HG03159 (cell line): ENCODE data around the gene RCAN3.
"Not testable (repeated sequence)": the region's sequence is repeated elsewhere in the genome, so short reads cannot be mapped to it uniquely, and the experiment has no call there.

Source experiments
- ATAC-seq: cut with Tn5 transposase; IDR thresholded peaks from one replicate; pipeline ENCODE4 v1.9.1; 2021; ENCODE audit warnings: mild to moderate bottlenecking, moderate library complexity; ENCODE audit not compliant: unreplicated experiment

Gene RCAN3

DNA sequence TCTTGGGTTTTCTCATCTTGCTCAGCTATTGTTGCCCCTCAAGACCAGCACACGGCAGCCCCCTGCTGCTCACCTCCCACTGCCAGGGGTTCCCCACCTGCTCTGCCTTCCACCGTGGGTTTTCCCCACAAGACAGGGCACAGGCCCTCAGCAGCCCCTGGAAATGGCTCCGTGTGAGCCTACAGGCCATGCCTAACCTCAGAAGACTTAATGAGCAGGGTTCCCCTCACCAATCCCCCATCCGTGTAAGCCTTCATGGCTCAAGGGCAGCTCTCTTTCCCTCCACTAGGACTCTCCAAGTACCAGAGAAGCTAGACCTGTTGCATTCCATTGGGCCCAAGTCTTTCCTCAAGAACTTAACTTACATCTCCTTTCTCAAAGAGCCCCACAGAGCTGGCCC lies 18.4 kb upstream of the RCAN3 start:
- no peak for ATAC-seq

DNA sequence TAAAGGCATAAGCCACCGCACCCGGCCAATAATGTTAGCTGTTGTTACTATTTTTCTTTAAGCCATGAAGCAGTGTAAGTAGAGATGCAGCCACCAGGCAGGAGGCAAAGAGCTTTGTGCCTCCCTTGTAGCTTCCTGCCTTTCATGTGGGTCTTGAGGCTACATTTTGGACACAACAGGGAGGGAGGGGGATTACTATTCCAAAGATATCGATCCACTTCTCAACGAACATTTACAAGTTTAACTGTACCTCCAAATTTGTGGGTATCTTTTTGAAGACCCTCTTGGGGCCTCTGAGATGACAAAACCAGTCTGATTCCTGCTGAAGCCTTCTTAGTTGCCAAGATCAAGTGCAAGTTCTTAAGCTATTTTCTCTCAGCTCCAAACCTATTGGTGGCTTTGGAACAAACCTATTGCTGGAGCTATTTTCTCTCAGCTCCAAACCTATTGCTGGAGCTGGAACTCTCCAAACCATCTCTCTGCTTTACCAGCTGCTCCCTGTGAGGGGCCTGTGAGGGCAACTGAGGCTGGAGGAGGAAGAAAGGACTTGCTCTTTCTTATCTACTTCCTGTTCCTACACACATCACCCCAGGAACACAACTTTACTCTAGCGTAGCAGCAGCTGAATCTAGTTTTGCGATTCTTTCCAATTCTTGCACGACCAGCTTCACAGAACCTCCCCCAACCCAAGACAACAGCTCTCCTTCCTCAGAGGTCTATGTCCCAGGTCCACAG lies 16.1 kb upstream of the RCAN3 start:
- ATAC-seq: no peak

GRCh38 chr1:24487455-24487854 lies 15.2 kb upstream of the RCAN3 start:
- no peak for ATAC-seq

- not testable (repeated sequence) for ATAC-seq
Observed at GRCh38 chr1:24488159-24488558, 14.5 kb upstream of the RCAN3 start.

GRCh38 chr1:24489674-24490073 lies 13.0 kb upstream of the RCAN3 start:
- no peak for ATAC-seq

- ATAC-seq: no peak
Observed at GRCh38 chr1:24490101-24490781, 12.4 kb upstream of the RCAN3 start.

- no peak for ATAC-seq
Observed at GRCh38 chr1:24491577-24492360, 10.9 kb upstream of the RCAN3 start.

GRCh38 chr1:24492935-24493334 lies 9.7 kb upstream of the RCAN3 start:
- ATAC-seq: not testable (repeated sequence)

GRCh38 chr1:24493785-24494184 lies 8.9 kb upstream of the RCAN3 start:
- ATAC-seq: no peak

GRCh38 chr1:24498589-24498988 lies 4.0 kb upstream of the RCAN3 start:
- no peak for ATAC-seq

- ATAC-seq: no peak
Observed at GRCh38 chr1:24500448-24501048, 2.1 kb upstream of the RCAN3 start.

DNA sequence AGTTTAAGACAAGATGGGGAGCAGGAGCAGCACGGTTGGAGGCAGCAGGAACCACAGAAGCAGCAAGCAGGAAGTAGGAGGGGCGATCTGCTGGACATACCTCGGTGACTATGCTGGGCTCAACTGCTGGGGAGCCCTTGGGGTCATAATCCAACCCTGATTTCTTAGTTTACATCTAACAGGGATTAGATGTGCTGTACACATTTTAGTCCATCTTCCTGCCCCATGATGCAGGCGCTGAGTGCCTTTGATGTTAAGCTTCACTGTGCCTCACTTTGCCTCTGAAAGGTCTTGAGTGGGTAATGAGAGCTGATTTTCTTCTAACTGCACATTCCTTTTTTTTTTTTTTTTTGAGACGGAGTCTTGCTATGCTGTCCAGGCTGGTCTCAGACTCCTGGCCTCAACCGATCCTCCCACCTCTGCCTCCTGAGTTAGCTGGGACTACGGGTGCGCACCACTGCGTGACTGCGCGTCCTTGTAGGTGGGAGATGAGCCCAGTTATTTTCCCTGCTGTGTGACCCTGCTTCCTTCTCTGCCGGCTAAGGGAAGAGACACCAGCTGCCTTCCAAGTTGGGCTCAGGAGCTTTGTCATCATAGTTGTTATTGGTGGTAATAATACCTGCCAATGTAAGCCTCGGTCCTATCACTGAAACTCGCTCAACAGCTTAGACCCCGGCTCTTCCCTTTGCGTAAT lies 1.1 kb upstream of the RCAN3 start:
- no peak for ATAC-seq

GRCh38 chr1:24502065-24502708 lies 449 bp upstream of the RCAN3 start:
- ATAC-seq: no peak

- no peak for ATAC-seq
Observed at GRCh38 chr1:24503059-24503751, 569 bp downstream of the RCAN3 start.

DNA sequence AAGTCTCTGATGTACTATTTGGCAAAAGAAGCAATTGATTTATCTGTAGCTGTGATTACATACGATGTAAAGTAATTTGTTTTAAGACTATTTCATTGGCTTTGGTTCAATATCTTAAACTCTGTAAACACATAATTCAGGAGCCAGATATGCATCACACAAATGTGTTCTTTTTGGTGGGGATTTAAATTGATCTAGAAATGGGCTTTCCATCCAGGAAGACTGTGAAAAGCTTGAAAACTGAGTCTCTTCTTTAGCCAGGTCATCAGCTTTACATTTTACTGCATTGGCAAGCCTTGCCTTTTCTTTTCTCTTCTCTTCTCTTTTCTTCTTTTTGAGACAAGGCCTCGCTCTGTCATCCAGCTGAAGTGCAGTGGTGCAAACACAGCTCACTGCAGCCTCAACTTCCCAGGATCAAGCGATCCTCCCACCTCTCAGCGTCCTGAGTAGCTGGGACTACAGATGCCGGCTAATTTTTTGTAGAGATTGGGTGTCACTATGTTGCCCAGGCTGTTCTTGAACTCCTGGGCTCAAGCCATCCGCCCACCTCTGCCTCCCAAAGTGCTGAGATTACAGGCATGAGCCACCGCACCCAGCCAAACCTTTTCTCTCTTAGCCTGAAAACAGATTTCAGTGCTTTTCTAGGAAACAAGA lies 1.4 kb downstream of the RCAN3 start:
- no peak for ATAC-seq

GRCh38 chr1:24504560-24504959 lies 1.9 kb downstream of the RCAN3 start:
- no peak for ATAC-seq

DNA sequence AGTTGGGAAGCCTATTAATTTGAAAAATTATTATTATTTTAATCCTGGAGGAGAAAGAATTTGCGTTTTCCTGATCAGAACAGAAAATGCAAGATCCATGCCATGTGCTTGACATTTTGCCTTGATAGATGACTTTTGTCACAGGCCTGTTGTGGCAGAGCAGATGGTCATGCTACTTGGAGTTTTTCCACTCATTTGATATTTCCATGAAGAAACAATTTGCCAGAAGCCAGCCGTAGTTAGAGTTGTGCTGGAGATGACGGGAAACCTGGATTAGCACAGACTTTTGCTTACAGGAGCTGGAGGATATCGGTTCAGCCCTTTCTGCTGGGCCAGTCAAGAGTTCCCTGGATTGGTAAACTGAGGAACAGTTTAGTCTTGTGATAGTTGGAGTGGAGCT lies 3.2 kb downstream of the RCAN3 start:
- ATAC-seq: no peak

DNA sequence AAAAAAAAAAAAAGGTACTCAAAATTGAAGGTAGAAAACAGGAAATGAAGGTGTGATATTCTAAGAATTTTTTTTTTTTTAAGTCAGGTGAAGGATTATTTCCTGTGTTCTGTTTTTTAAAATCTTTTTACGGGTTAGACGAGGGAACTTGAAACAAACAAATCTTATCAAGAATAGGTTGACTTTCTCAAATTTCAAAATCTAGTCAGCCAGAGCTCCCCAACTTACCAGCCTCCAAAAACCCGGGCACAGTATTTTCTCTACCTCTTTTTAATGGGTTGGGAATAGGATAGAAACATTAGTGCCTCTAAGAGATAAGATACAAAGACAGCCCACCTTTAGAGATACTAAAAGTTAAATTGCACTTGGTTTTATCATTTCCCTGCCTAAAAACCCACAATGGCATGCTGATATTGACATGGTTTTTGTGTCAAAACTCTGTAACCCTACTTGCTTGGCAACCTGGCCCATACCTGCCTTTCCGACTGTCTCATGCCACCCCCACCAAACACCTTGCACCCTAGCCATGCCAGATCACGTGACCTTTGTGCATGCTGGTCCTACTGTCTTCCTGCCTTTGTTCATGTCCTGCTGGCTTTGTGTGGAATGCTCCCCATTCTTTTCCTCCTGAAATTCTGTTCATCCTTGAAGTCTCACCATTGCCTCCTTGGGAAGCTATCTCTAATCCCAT lies 4.2 kb downstream of the RCAN3 start:
- ATAC-seq: no peak

DNA sequence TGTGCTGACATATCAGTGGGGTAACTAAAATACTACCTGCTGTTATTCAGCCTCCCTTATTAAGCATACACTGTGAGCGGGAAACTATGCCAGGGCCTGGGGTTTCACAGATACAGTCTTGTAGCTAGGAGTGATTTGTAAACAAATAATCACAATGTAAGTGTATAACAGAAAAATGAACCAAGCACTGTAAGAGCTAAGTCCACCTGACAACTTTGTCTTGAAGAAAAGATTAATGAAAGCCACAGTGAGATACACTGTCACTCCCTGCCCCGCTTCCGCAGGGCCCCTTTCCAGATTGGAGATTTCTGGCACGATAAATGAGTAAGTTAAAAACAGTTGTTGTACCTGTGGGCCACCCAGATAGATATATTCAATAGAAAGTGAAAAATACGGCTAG lies 4.8 kb downstream of the RCAN3 start:
- no peak for ATAC-seq
